MCF 10A (cell line): Measurements from ENCODE around the gene PHF20. TPM values are rescaled to one million over a fixed set of nuclear protein-coding genes. Genes with fewer than 3 reads are reported as not detected.

Experiments
- BruUV-seq: library from RNA; stranded (reverse); fragments of 400-500 nt; replicated peaks from 2 replicates; lab custom pipeline; 2021; lab: Mats Ljungman, UMichigan
- CTCF ChIA-PET: fragments of 300-600 bp; sonication (Branson Sonifier 250); formaldehyde crosslinking; extraction: SDS; loops from one replicate; lab custom pipeline; 2021; ENCODE audit warnings: antibody characterized with exemption, inconsistent platforms; lab: Yijun Ruan, JAX
- POLR2A ChIA-PET: fragments of 300-600, 350-650 bp; sonication (Branson Sonifier 250); formaldehyde crosslinking; extraction: SDS; loops from one replicate; lab custom pipeline; 2020; ENCODE audit warnings: antibody characterized with exemption, inconsistent platforms; lab: Yijun Ruan, JAX
- DNase-seq: peaks from one replicate; pipeline ENCODE4 v3.0.0-alpha.2; 2018; ENCODE audit not compliant: unreplicated experiment
- H3K27ac Mint-ChIP-seq: one replicate; pipeline ENCODE4 v1.8.0; 2022; ENCODE audit warnings: mild to moderate bottlenecking, low read depth, mixed read lengths; ENCODE audit not compliant: unreplicated experiment
- H3K27me3 Mint-ChIP-seq: one replicate; pipeline ENCODE4 v1.8.0; 2022; ENCODE audit warnings: mixed read lengths; ENCODE audit not compliant: insufficient read depth, unreplicated experiment
- H3K36me3 Mint-ChIP-seq: one replicate; pipeline ENCODE4 v1.8.0; 2022; ENCODE audit warnings: mild to moderate bottlenecking, moderate library complexity, mixed read lengths; ENCODE audit not compliant: insufficient read depth, unreplicated experiment
- H3K4me1 Mint-ChIP-seq: one replicate; pipeline ENCODE4 v1.8.0; 2022; ENCODE audit warnings: mixed read lengths; ENCODE audit not compliant: insufficient read depth, unreplicated experiment
- H3K4me3 Mint-ChIP-seq: one replicate; pipeline ENCODE4 v1.8.0; 2022; ENCODE audit warnings: mild to moderate bottlenecking, moderate library complexity, mixed read lengths; ENCODE audit not compliant: unreplicated experiment
- H3K9me3 Mint-ChIP-seq: one replicate; pipeline ENCODE4 v1.8.0; 2022; ENCODE audit warnings: mixed read lengths; ENCODE audit not compliant: unreplicated experiment
- CTCF ChIP-seq: fragments of 200-600 bp; IDR thresholded peaks from one replicate; pipeline ENCODE4 v1.8.0; 2022; ENCODE audit warnings: antibody characterized with exemption, mild to moderate bottlenecking; ENCODE audit not compliant: unreplicated experiment
- intact Hi-C: fragments of 100-400 bp; cut with micrococcal nuclease; formaldehyde crosslinking; loops from 2 replicates; pipeline ENCODE4 v1.14.1; 2022
- total RNA-seq: library from RNA; stranded (reverse); gene quantifications from 2 replicates; pipeline ENCODE4 v1.2.3, GENCODE V29; 2022

The PHF20 gene
- total RNA-seq, 1 experiment from 2014 or later = 74.7 TPM

DNA sequence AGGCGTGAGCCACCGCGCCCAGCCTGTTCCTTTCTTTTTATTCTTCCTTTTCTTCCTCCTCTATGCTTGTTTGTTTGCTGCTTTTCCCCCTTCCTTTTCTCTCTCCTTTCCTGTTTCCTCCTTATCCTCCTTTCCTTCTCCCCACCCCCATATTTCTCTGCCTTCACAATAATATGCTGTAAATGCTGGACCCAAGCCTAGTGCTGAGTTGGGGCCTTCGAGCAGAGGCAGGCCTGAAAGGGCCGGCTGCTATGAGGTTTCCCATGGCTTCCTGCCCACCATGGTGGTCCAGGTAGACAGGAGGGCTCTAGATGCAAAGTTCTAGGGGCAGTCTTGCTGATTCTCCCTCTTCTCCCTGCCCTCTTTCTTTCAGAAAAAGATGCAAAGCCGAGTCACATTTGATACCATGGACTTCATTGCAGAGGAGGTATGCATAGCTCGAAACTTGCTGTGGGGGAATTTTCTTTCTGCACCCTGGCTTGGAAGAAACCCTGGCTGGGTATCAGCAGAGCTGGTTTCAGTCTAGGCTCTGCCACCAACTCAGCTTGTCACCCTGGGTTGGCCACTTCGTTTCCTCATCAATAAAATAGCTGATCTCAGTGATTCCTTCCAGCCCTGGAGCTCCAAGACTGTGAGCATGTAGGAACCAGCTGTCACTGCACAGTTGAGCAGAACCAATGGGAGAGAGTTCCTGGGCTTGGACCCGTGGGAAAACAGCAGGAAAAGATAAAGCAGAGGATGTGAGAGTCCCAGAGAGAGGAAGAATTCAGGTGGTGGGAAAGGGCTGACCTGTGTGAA is 204.0 kb downstream of the PHF20 start:
- Mint-ChIP-seq H3K9me3 (no peaks in the 10 kb centered on the region), H3K36me3 (peaks cover 5% of the 10 kb centered on the region), H3K27me3 (no peaks in the 10 kb centered on the region), H3K4me1 (peaks cover 6% of the 10 kb centered on the region), H3K4me3 (no peak overlapping the region), H3K27ac (no peak overlapping the region)
- no peak for TF ChIP-seq CTCF
- ChIA-PET CTCF (interaction anchor here (0.7 to 10.3 kb wide), 3 partner anchors 11 to 158 kb away, joined by 3 to 141 read pairs (median 3); no protein-coding TSS in a partner anchor), POLR2A (interaction anchor here (0.7 to 3.3 kb wide), 2 partner anchors 20 to 26 kb away, joined by 4 to 26 read pairs; partner anchors contain the start of gene SCAND1)
- DNase-seq = no peak
- intact Hi-C loops = no loop called here
- no TSS peak for BruUV-seq

DNA sequence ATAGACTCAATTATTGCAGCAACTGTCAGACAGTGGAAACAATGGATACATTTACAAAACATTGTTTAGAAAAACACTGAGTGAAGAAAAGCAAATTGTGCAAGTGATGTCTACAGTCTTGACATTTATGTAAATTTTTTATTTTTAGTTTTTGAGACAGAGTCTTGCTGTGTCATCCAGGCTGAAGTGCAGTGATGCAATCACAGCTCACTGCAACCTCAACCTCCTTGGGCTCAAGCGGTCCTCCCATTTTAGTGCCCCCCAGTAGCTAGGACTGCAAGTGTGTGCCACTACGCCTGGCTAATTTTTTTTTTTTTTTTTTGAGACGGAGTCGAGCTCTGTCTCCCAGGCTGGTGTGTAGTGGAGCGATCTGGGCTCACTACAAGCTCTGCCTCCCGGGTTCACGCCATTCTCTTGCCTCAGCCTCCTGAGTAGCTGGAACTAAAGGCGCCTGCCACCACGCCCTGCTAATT is 206.3 kb downstream of the PHF20 start:
- H3K9me3 Mint-ChIP-seq = no peaks in the 10 kb centered on the region
- BruUV-seq = no TSS peak
- peaks cover 5% of the 10 kb centered on the region for H3K36me3 Mint-ChIP-seq
- no peak for TF ChIP-seq CTCF
- H3K27ac Mint-ChIP-seq = no peak overlapping the region
- H3K4me1 Mint-ChIP-seq = peaks cover 6% of the 10 kb centered on the region
- intact Hi-C loops = no loop called here
- H3K27me3 Mint-ChIP-seq = no peaks in the 10 kb centered on the region
- peak; percentile 45 for DNase-seq
- ChIA-PET POLR2A (interaction anchor here (1.1 to 3.3 kb wide), 6 partner anchors 8 to 22 kb away, joined by 3 to 26 read pairs (median 4); partner anchors contain the start of gene SCAND1), CTCF (interaction anchor here (0.6 to 10.3 kb wide), 4 partner anchors 12 to 1298 kb away, joined by 3 to 141 read pairs (median 10); partner anchors contain the start of gene SCAND1)
- no peak overlapping the region for H3K4me3 Mint-ChIP-seq

- CTCF ChIA-PET = interaction anchor here (0.5 to 10.3 kb wide), 6 partner anchors 13 to 517 kb away, joined by 3 to 141 read pairs (median 4); partner anchors contain the start of gene SCAND1
- Mint-ChIP-seq H3K27ac (no peak overlapping the region), H3K4me1 (peaks cover 6% of the 10 kb centered on the region), H3K36me3 (no peaks in the 10 kb centered on the region), H3K27me3 (no peaks in the 10 kb centered on the region), H3K4me3 (no peak overlapping the region), H3K9me3 (no peaks in the 10 kb centered on the region)
- POLR2A ChIA-PET = interaction anchor here (1.1 kb wide), 1 partner anchor 25 kb away, joined by 8 read pairs; the partner anchor contains the start of gene SCAND1
- no peak for DNase-seq
- BruUV-seq = no TSS peak
- TF ChIP-seq CTCF = no peak
- intact Hi-C loops = no loop called here
Observed at GRCh38 chr20:35979544-35979943, 207.7 kb downstream of the PHF20 start.

GRCh38 chr20:35981969-35982368 is 210.2 kb downstream of the PHF20 start:
- POLR2A ChIA-PET = interaction anchor here (0.7 kb wide), 1 partner anchor 44 kb away, joined by 3 read pairs; no protein-coding TSS in a partner anchor

More at GRCh38 chr20:35981969-35982368, 210.2 kb downstream of the PHF20 start:
- BruUV-seq = no TSS peak
- H3K27ac Mint-ChIP-seq = no peak overlapping the region
- H3K4me1 Mint-ChIP-seq = peaks cover 6% of the 10 kb centered on the region
- no peak for TF ChIP-seq CTCF
- intact Hi-C loops = no loop called here
- H3K36me3 Mint-ChIP-seq = peaks cover 6% of the 10 kb centered on the region
- no peaks in the 10 kb centered on the region for H3K9me3 Mint-ChIP-seq
- CTCF ChIA-PET = interaction anchor here (0.7 to 10.3 kb wide), 6 partner anchors 11 to 218 kb away, joined by 3 to 141 read pairs (median 4); no protein-coding TSS in a partner anchor
- no peak overlapping the region for H3K4me3 Mint-ChIP-seq
- no peaks in the 10 kb centered on the region for H3K27me3 Mint-ChIP-seq
- no peak for DNase-seq
